HepG2 (cell line): Measurements from ENCODE around the gene EFCAB8. TPM values are rescaled to one million over a fixed set of nuclear protein-coding genes. Genes with fewer than 3 reads are reported as not detected.
"Not testable (repeated sequence)": the region's sequence is repeated elsewhere in the genome, so short reads cannot be mapped to it uniquely, and the experiment has no call there.

ENCODE experiments used
- ATAC-seq: fragments of 200-7000 bp; cut with Tn5 transposase; 3 replicates; pipeline ENCODE4 v1.9.1; 2020; ENCODE audit warnings: mild to moderate bottlenecking, moderate library complexity
- BruUV-seq: library from RNA; stranded (reverse); fragments of 400-500 nt; replicated peaks from 2 replicates; lab custom pipeline; 2021; lab: Mats Ljungman, UMichigan
- CTCF ChIA-PET: fragments of 300-600 bp; formaldehyde crosslinking; extraction: SDS; loops from one replicate; lab custom pipeline; 2021; ENCODE audit warnings: low total read pairs, inconsistent platforms, low intra/inter-chr PET ratio; lab: Yijun Ruan, JAX
- POLR2A ChIA-PET: fragments of 350-600 bp; sonication (Branson Sonifier 250); formaldehyde crosslinking; loops from one replicate; lab custom pipeline; 2020; ENCODE audit warnings: antibody characterized with exemption, inconsistent platforms; lab: Yijun Ruan, JAX
- DNase-seq: peaks from one replicate; pipeline ENCODE4 v3.0.0-alpha.2; 2015; ENCODE audit warnings: low spot score
- FAIRE-seq: peaks from 3 replicates; lab custom pipeline; 2011; peaks lifted over from hg19 to GRCh38; lab: Jason Lieb, UNC
- H2AFZ ChIP-seq: one replicate; pipeline ENCODE4 v1.6.1; 2011; ENCODE audit warnings: low read length, inconsistent platforms
- H3K27ac ChIP-seq: fragments of 300-600 bp; 3 replicates; pipeline ENCODE4 v1.8.0; 2011; ENCODE audit warnings: mixed run types, mild to moderate bottlenecking, mixed read lengths, low read length, inconsistent platforms; ENCODE audit not compliant: insufficient read depth; ENCODE audit errors: extremely low read length
- H3K27me3 ChIP-seq, 2 experiments: fragments of 200-600 bp in 1 of 2; 2 replicates in 1 of 2; 3 replicates in 1 of 2; pipeline versions ENCODE4 v1.6.0 to v1.8.0; 2011; ENCODE audit warnings: low read length in 2 of 2, mild to moderate bottlenecking in 2 of 2, moderate library complexity in 2 of 2, inconsistent platforms in 1 of 2; ENCODE audit not compliant: insufficient read depth in 2 of 2, control insufficient read depth in 1 of 2
- H3K36me3 ChIP-seq, 2 experiments: fragments of 200-600 bp in 1 of 2; replicated peaks in 1 of 2; 2 replicates in 1 of 2; 3 replicates in 1 of 2; pipeline versions ENCODE4 v1.5.1 to v1.8.0; 2011; ENCODE audit warnings: low read length in 2 of 2, inconsistent platforms in 1 of 2; ENCODE audit not compliant: insufficient read depth in 2 of 2, control insufficient read depth in 1 of 2
- H3K4me1 ChIP-seq: 2 replicates; pipeline ENCODE4 v1.5.1; 2012; ENCODE audit warnings: low read length, inconsistent platforms; ENCODE audit not compliant: insufficient read depth
- H3K4me2 ChIP-seq: 2 replicates; pipeline ENCODE4 v1.6.0; 2011; ENCODE audit warnings: low read depth, low read length, inconsistent platforms
- H3K4me3 ChIP-seq, 3 experiments: fragments of 200-600 bp in 1 of 3; sonication (generic), shearing (Covaris generic) in 1 of 3; replicated peaks in 1 of 3; 2 replicates each; pipeline ENCODE4 v1.5.1; 2011 to 2016; ENCODE audit warnings: low read length in 3 of 3, inconsistent platforms in 2 of 3, low read depth in 2 of 3, mild to moderate bottlenecking in 2 of 3, control low read depth in 1 of 3, mixed read lengths in 1 of 3; ENCODE audit not compliant: insufficient read depth in 1 of 3
- H3K79me2 ChIP-seq: one replicate; pipeline ENCODE4 v1.6.1; 2011; ENCODE audit warnings: low read length, inconsistent platforms; ENCODE audit not compliant: insufficient read depth
- H3K9ac ChIP-seq: 2 replicates; pipeline ENCODE4 v1.6.0; 2011; ENCODE audit warnings: mild to moderate bottlenecking, low read depth, low read length, inconsistent platforms; ENCODE audit not compliant: insufficient read depth
- H3K9me3 ChIP-seq: 2 replicates; pipeline ENCODE4 v1.5.1; 2012; ENCODE audit warnings: mild to moderate bottlenecking, low read length
- H4K20me1 ChIP-seq: 2 replicates; pipeline ENCODE4 v1.6.0; 2011; ENCODE audit warnings: inconsistent platforms, mild to moderate bottlenecking, low read length, moderate library complexity; ENCODE audit not compliant: insufficient read depth
- HNF4A ChIP-seq: sonication (generic); formaldehyde crosslinking; IDR thresholded peaks from 2 replicates; pipeline ENCODE4 v1.4.0; 2020; ENCODE audit warnings: missing genetic modification reagents
- HNF4G ChIP-seq, 2 experiments: sonication (generic) in 1 of 2; formaldehyde crosslinking in 1 of 2; IDR thresholded peaks; 2 replicates each; pipeline versions ENCODE4 v1.4.0 to v1.6.1; 2011 to 2020; ENCODE audit warnings: borderline replicate concordance in 2 of 2, low read depth in 2 of 2, mild to moderate bottlenecking in 2 of 2, low read length in 1 of 2, missing genetic modification reagents in 1 of 2, moderate library complexity in 1 of 2
- KMT2B ChIP-seq: IDR thresholded peaks from 2 replicates; pipeline ENCODE4 v1.6.1; 2016; ENCODE audit warnings: missing genetic modification reagents, missing compliant biosample characterization
- ZNF879 ChIP-seq: sonication (generic); formaldehyde crosslinking; IDR thresholded peaks from 2 replicates; pipeline ENCODE4 v1.8.1; 2023; ENCODE audit warnings: missing genetic modification reagents
- WGBS: methylation state at CpG from one replicate; pipeline ENCODE4 v1.1.6; 2017; ENCODE audit warnings: low lambda C conversion rate; 5-methylcytosine and 5-hydroxymethylcytosine counted together
- in situ Hi-C: cut with HindIII; loops from 2 replicates; pipeline ENCODE4 v1.10.0; 2017; ENCODE audit warnings: low pct_unique_long_range_greater_than_20kb; ENCODE audit not compliant: extremely low pct_ligation_motif_present
- intact Hi-C: fragments of 100-400 bp; cut with micrococcal nuclease; formaldehyde crosslinking; loops from one replicate; pipeline ENCODE4 v1.10.0; 2022; ENCODE audit not compliant: unreplicated experiment
- polyA plus RNA-seq, 8 experiments: library from polyadenylated mRNA; depleted of rRNA in 3 of 8; stranded (reverse) in 7 of 8; unstranded in 1 of 8; fragments of >200 nt; fragmentation: Illumina TruSeq in 4 of 8; extraction: Trizol in 4 of 8; gene quantifications; 2 replicates each; pipeline versions ENCODE4 v1.2.1 to v1.2.3, GENCODE V29; 2011 to 2016; ENCODE audit warnings: low read depth in 4 of 8, missing spikeins in 1 of 8, mixed read lengths in 1 of 8; ENCODE audit not compliant: insufficient read depth in 1 of 8
- total RNA-seq, 5 experiments: library from RNA; depleted of rRNA; stranded (reverse); fragments of >200 nt; fragmentation: Illumina TruSeq; extraction: Trizol; gene quantifications; 2 replicates each; pipeline ENCODE4 v1.2.3, GENCODE V29; 2016; ENCODE audit warnings: low read depth in 1 of 5

EFCAB8 gene
- total and polyA plus RNA-seq, 2 of the 13 experiments (the other 11 are each of a cell fraction or from before 2014, with no cell fraction given), result 0.15 to 0.22 TPM

DNA sequence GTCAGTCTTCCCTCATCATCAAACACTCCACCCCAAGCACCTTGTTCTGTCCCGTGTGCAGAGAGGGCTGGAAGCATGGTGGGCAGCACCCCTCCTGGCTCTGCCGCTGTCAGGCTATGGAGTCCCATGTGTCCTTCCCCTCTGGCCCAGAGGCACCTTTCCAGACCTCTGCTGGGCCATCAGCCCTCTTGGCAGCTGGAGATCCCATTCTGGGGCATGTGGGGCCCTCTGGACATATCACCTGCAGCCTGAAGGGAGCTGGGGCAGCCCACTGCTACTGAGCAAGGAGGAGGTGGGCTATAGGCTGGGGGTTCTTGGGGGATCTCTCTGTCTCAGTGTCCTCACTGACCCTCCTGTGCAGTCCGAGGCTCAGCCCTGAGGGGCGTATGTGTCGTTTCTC lies 103.3 kb downstream of the EFCAB8 start:
- no peak for FAIRE-seq
- TF ChIP-seq ZNF879 (0 out of 2 replicates have a peak, but pooled peaks have one; percentile 42), KMT2B (CRISPR knock-in tag) (no peak)
- Histone ChIP-seq H3K79me2 (no peaks in the 10 kb centered on the region), H3K27ac (no peak overlapping the region), H2AFZ (no peak overlapping the region), H3K9me3 (no peaks in the 10 kb centered on the region), H3K4me1 (peaks cover 7% of the 10 kb centered on the region; the same call in 1 of the 2 replicates), H3K9ac (no peak overlapping the region), H4K20me1 (no peaks in the 10 kb centered on the region), H3K27me3 (peaks cover 15 to 78% of the 10 kb centered on the region in 2 experiments), H3K4me2 (no peak overlapping the region), H3K4me3 (no peak overlapping the region), H3K36me3 (no peaks in the 10 kb centered on the region)
- peak; percentile 10; the same call in 2 of the 3 replicates for ATAC-seq
- in situ Hi-C loops, result no loop called here
- WGBS, result 48% methylated on average over 5 of the region's 5 CpGs
- intact Hi-C loops, result no loop called here
- CTCF ChIA-PET, result no interaction called here
- POLR2A ChIA-PET, result no interaction called here
- BruUV-seq, result no TSS peak
- DNase-seq, result no peak

DNA sequence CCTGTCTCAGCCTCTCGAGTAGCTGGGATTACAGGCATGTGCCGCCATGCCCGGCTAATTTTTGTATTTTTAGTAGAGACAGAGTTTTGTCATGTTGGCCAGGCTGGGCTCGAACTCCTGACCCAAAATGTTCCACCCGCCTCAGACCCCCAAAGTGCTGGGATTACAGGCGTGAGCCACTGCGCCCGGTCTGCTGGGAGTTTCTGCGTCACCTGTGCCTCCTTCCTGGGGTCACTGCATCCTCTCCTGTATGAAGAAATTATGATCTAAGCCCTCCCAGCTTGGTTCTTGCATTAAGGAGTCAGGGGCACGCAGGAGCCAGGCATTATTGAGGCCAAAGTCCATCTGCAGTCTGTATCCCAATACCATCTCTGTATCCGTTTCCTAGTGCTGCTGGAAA lies 103.9 kb downstream of the EFCAB8 start:
- BruUV-seq; H3K27ac ChIP-seq; POLR2A ChIA-PET; H3K36me3 ChIP-seq; FAIRE-seq; H2AFZ ChIP-seq; CTCF ChIA-PET; H3K4me2 ChIP-seq; H3K4me3 ChIP-seq; in situ Hi-C loops; H3K9ac ChIP-seq; intact Hi-C loops; H3K9me3 ChIP-seq; H3K79me2 ChIP-seq; ATAC-seq; H3K4me1 ChIP-seq; DNase-seq; H4K20me1 ChIP-seq; TF ChIP-seq HNF4G (CRISPR knock-in tag; IDR thresholded peaks at IDR 0.05; ENCODE audit: borderline replicate concordance, low read depth): not testable (repeated sequence)
- 39% methylated on average over 11 of the region's 11 CpGs for WGBS
- peaks cover 16 to 80% of the 10 kb centered on the region in 2 experiments for H3K27me3 ChIP-seq
- TF ChIP-seq HNF4A (CRISPR knock-in tag) (0 out of 2 replicates have a peak, but pooled peaks have one; percentile 22), HNF4G (IDR thresholded peaks at IDR 0.05; ENCODE audit: borderline replicate concordance, low read depth, low read length) (peak; percentile 34; the same call in 1 of the 2 replicates)
